HCT116 (cell line): ENCODE measurements around the gene UGT1A7.

Experiments used
- CEBPB ChIP-seq: IDR thresholded peaks from 2 replicates; pipeline ENCODE4 v1.6.1; 2012; ENCODE audit warnings: low read depth
- EZH2 ChIP-seq: fragments of 200-600 bp; sonication (generic); IDR thresholded peaks from 2 replicates; pipeline ENCODE4 v1.6.1; 2017; ENCODE audit warnings: antibody characterized with exemption, mixed run types
- EZH2phosphoT487 ChIP-seq: fragments of 200-600 bp; IDR thresholded peaks from 2 replicates; pipeline ENCODE4 v1.6.1; 2018; ENCODE audit warnings: antibody characterized with exemption, borderline replicate concordance
- POLR2A ChIP-seq: IDR thresholded peaks from 2 replicates; pipeline ENCODE4 v1.7.0; 2011; ENCODE audit warnings: borderline replicate concordance; ENCODE audit not compliant: insufficient read depth, insufficient read length; ENCODE audit errors: extremely low read depth
- POLR2AphosphoS5 ChIP-seq: IDR thresholded peaks from 2 replicates; pipeline ENCODE4 v1.6.1; 2011; ENCODE audit warnings: mild to moderate bottlenecking, low read depth, low read length, moderate library complexity
- SP1 ChIP-seq: IDR thresholded peaks from 2 replicates; pipeline ENCODE4 v1.6.1; 2012; ENCODE audit warnings: low read depth
- TCF7L2 ChIP-seq: IDR thresholded peaks from 2 replicates; pipeline ENCODE4 v1.7.0; 2011; ENCODE audit warnings: borderline replicate concordance, inconsistent platforms; ENCODE audit not compliant: insufficient read depth, insufficient read length; ENCODE audit errors: extremely low read depth
- YY1 ChIP-seq: IDR thresholded peaks from 2 replicates; pipeline ENCODE4 v1.6.1; 2011; ENCODE audit warnings: low read length, low read depth, moderate library complexity, mild to moderate bottlenecking; ENCODE audit not compliant: insufficient replicate concordance; ENCODE audit errors: extremely low read depth
- ZFX ChIP-seq: fragments of 450-650 bp; IDR thresholded peaks from 2 replicates; pipeline ENCODE4 v1.6.1; 2017
- TF ChIP-seq, protein P1 (sequence below), 3 experiments: fragments of 200-600 bp in 1 of 3; sonication (generic) in 1 of 3; IDR thresholded peaks in 2 of 3; conservative IDR thresholded peaks in 1 of 3; 2 replicates each; pipeline ENCODE4 v1.5.1; 2012 to 2017; ENCODE audit warnings: low read depth in 2 of 3, low read length in 2 of 3, antibody characterized with exemption in 1 of 3, borderline replicate concordance in 1 of 3, control low read depth in 1 of 3, mild to moderate bottlenecking in 1 of 3, mixed read lengths in 1 of 3, mixed run types in 1 of 3, moderate library complexity in 1 of 3; ENCODE audit not compliant: insufficient read depth in 1 of 3
- TF ChIP-seq, protein P2 (sequence below): IDR thresholded peaks from 2 replicates; pipeline ENCODE4 v1.6.1; 2012
- TF ChIP-seq, protein P3 (sequence below): IDR thresholded peaks from 2 replicates; pipeline ENCODE4 v1.6.1; 2012
- TF ChIP-seq, protein P4 (sequence below): IDR thresholded peaks from 2 replicates; pipeline ENCODE4 v1.6.1; 2012; ENCODE audit warnings: low read depth

DNA sequence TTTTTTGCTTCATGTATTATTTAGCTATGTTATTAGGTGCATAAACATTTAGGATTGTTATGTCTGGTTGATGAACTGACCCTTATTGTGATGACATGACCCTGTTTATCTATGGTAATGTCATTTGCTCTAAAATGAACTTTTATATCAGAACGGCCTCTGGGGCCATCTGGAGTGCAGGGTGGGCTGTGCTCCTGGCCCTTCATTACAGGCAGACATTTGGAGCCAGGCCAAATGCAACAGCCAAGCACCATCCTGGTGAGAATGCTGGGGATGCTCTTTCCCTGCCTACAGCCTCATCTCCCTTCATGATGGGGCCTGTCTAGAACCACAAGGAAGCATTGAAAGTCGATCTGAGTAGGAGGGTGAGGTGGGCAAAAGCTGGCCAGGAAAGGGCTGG, 134.6 kb downstream of the UGT1A7 start:
- TF ChIP-seq, protein P1, sequence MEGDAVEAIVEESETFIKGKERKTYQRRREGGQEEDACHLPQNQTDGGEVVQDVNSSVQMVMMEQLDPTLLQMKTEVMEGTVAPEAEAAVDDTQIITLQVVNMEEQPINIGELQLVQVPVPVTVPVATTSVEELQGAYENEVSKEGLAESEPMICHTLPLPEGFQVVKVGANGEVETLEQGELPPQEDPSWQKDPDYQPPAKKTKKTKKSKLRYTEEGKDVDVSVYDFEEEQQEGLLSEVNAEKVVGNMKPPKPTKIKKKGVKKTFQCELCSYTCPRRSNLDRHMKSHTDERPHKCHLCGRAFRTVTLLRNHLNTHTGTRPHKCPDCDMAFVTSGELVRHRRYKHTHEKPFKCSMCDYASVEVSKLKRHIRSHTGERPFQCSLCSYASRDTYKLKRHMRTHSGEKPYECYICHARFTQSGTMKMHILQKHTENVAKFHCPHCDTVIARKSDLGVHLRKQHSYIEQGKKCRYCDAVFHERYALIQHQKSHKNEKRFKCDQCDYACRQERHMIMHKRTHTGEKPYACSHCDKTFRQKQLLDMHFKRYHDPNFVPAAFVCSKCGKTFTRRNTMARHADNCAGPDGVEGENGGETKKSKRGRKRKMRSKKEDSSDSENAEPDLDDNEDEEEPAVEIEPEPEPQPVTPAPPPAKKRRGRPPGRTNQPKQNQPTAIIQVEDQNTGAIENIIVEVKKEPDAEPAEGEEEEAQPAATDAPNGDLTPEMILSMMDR (IDR thresholded peaks at IDR 0.05 in 2 of 3, conservative IDR thresholded peaks at IDR 0.05 in 1 of 3; ENCODE audit: borderline replicate concordance in 1 of 3, insufficient read depth in 1 of 3, low read depth in 2 of 3, low read length in 2 of 3), result no peak
- TF ChIP-seq, protein P2, sequence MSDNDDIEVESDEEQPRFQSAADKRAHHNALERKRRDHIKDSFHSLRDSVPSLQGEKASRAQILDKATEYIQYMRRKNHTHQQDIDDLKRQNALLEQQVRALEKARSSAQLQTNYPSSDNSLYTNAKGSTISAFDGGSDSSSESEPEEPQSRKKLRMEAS, result no peak
- TF ChIP-seq TCF7L2, result no peak
- TF ChIP-seq EZH2phosphoT487, result no peak
- TF ChIP-seq, protein P3, sequence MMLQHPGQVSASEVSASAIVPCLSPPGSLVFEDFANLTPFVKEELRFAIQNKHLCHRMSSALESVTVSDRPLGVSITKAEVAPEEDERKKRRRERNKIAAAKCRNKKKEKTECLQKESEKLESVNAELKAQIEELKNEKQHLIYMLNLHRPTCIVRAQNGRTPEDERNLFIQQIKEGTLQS, result no peak
- no peak for TF ChIP-seq POLR2A
- TF ChIP-seq YY1, result no peak
- TF ChIP-seq, protein P4, sequence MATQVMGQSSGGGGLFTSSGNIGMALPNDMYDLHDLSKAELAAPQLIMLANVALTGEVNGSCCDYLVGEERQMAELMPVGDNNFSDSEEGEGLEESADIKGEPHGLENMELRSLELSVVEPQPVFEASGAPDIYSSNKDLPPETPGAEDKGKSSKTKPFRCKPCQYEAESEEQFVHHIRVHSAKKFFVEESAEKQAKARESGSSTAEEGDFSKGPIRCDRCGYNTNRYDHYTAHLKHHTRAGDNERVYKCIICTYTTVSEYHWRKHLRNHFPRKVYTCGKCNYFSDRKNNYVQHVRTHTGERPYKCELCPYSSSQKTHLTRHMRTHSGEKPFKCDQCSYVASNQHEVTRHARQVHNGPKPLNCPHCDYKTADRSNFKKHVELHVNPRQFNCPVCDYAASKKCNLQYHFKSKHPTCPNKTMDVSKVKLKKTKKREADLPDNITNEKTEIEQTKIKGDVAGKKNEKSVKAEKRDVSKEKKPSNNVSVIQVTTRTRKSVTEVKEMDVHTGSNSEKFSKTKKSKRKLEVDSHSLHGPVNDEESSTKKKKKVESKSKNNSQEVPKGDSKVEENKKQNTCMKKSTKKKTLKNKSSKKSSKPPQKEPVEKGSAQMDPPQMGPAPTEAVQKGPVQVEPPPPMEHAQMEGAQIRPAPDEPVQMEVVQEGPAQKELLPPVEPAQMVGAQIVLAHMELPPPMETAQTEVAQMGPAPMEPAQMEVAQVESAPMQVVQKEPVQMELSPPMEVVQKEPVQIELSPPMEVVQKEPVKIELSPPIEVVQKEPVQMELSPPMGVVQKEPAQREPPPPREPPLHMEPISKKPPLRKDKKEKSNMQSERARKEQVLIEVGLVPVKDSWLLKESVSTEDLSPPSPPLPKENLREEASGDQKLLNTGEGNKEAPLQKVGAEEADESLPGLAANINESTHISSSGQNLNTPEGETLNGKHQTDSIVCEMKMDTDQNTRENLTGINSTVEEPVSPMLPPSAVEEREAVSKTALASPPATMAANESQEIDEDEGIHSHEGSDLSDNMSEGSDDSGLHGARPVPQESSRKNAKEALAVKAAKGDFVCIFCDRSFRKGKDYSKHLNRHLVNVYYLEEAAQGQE, result no peak
- TF ChIP-seq CEBPB, result no peak
- no peak for TF ChIP-seq ZFX
- no peak for TF ChIP-seq POLR2AphosphoS5
- TF ChIP-seq EZH2, result no peak
- no peak for TF ChIP-seq SP1
